Neural cell (in vitro differentiated cells): Measurements from ENCODE around the gene C4BPA. TPM values are rescaled to one million over a fixed set of nuclear protein-coding genes. Genes with fewer than 3 reads are reported as not detected.

ENCODE experiments used
- H2AFZ ChIP-seq: fragments of 200-600, 300-800 bp; sonication (generic), shearing (Covaris generic); 2 replicates; pipeline ENCODE4 v1.6.0; 2014; ENCODE audit warnings: low read depth, mild to moderate bottlenecking, antibody characterized with exemption, low read length, moderate library complexity
- H3F3A ChIP-seq: fragments of 200-600 bp; shearing (Covaris generic); 2 replicates; pipeline ENCODE4 v1.6.1; 2016; ENCODE audit warnings: mild to moderate bottlenecking, moderate library complexity, mixed read lengths, antibody characterized with exemption, low read length; ENCODE audit not compliant: insufficient read depth, poor library complexity, severe bottlenecking
- H3K27ac ChIP-seq: fragments of 200-600, 300-800 bp; sonication (generic), shearing (Covaris generic); 2 replicates; pipeline ENCODE4 v1.5.1; 2014; ENCODE audit warnings: mild to moderate bottlenecking, low read length, moderate library complexity
- H3K27me3 ChIP-seq: fragments of 300-800, 200-600 bp; sonication (generic), shearing (Covaris generic); 2 replicates; pipeline ENCODE4 v1.6.0; 2014; ENCODE audit warnings: mild to moderate bottlenecking, low read depth, low read length, moderate library complexity; ENCODE audit not compliant: insufficient read depth
- H3K36me3 ChIP-seq: fragments of 300-800, 200-600 bp; sonication (generic), shearing (Covaris generic); 2 replicates; pipeline ENCODE4 v1.5.1; 2014; ENCODE audit warnings: mild to moderate bottlenecking, antibody characterized with exemption, low read length, moderate library complexity; ENCODE audit not compliant: insufficient read depth
- H3K4me2 ChIP-seq: fragments of 300-800, 200-600 bp; sonication (generic), shearing (Covaris generic); 2 replicates; pipeline ENCODE4 v1.6.0; 2014; ENCODE audit warnings: mild to moderate bottlenecking, low read length
- H3K4me3 ChIP-seq: fragments of 300-800, 200-600 bp; sonication (generic), shearing (Covaris generic); 2 replicates; pipeline ENCODE4 v1.5.1; 2014; ENCODE audit warnings: mild to moderate bottlenecking, low read length, moderate library complexity
- H3K79me2 ChIP-seq: fragments of 200-600 bp; shearing (Covaris generic); replicated peaks from 2 replicates; pipeline ENCODE4 v1.6.0; 2014; ENCODE audit warnings: mild to moderate bottlenecking, low read length, moderate library complexity; ENCODE audit not compliant: insufficient read depth
- H3K9ac ChIP-seq: fragments of 300-800, 200-600 bp; sonication (generic), shearing (Covaris generic); 2 replicates; pipeline ENCODE4 v1.6.1; 2016; ENCODE audit warnings: mild to moderate bottlenecking, low read length, mixed read lengths
- H3K9me2 ChIP-seq: fragments of 200-600 bp; shearing (Covaris generic); 2 replicates; pipeline ENCODE4 v1.6.1; 2016; ENCODE audit warnings: mild to moderate bottlenecking, low read length, mixed read lengths; ENCODE audit not compliant: insufficient read depth
- H3K9me3 ChIP-seq: fragments of 200-600, 300-800 bp; sonication (generic), shearing (Covaris generic); 2 replicates; pipeline ENCODE4 v1.6.1; 2016; ENCODE audit warnings: mild to moderate bottlenecking, mixed run types, low read length, moderate library complexity, mixed read lengths
- H4K20me1 ChIP-seq: fragments of 200-600 bp; shearing (Covaris generic); 2 replicates; pipeline ENCODE4 v1.6.1; 2016; ENCODE audit warnings: mild to moderate bottlenecking, mixed run types; ENCODE audit not compliant: insufficient read depth
- EP300 ChIP-seq: fragments of 450-650 bp; conservative IDR thresholded peaks from 2 replicates; pipeline ENCODE4 v1.6.1; 2014; ENCODE audit warnings: antibody characterized with exemption, mild to moderate bottlenecking, moderate library complexity; ENCODE audit not compliant: poor library complexity, severe bottlenecking
- EZH2 ChIP-seq: fragments of 200-600, 300-800 bp; shearing (Covaris generic), sonication (generic); IDR thresholded peaks from 2 replicates; pipeline ENCODE4 v1.6.1; 2014; ENCODE audit warnings: antibody characterized with exemption, low read length, borderline replicate concordance, mild to moderate bottlenecking; ENCODE audit not compliant: insufficient read depth, poor library complexity, severe bottlenecking
- MXI1 ChIP-seq: fragments of 450-650 bp; conservative IDR thresholded peaks from 2 replicates; pipeline ENCODE4 v1.6.1; 2014; ENCODE audit warnings: antibody characterized with exemption, mild to moderate bottlenecking; ENCODE audit not compliant: poor library complexity, severe bottlenecking
- POLR2AphosphoS5 ChIP-seq: IDR thresholded peaks from 2 replicates; pipeline ENCODE4 v1.6.1; 2012
- RAD21 ChIP-seq: fragments of 450-650 bp; conservative IDR thresholded peaks from 2 replicates; pipeline ENCODE4 v1.6.1; 2014; ENCODE audit warnings: antibody characterized with exemption, mild to moderate bottlenecking, moderate library complexity
- REST ChIP-seq: IDR thresholded peaks from 2 replicates; pipeline ENCODE4 v1.6.1; 2012; ENCODE audit warnings: borderline replicate concordance
- SMC3 ChIP-seq: fragments of 450-650 bp; conservative IDR thresholded peaks from 2 replicates; pipeline ENCODE4 v1.6.1; 2014; ENCODE audit warnings: antibody characterized with exemption, mild to moderate bottlenecking, moderate library complexity; ENCODE audit not compliant: poor library complexity
- TAF1 ChIP-seq: IDR thresholded peaks from 2 replicates; pipeline ENCODE4 v1.6.1; 2012; ENCODE audit warnings: low read depth
- polyA plus RNA-seq: library from polyadenylated mRNA; depleted of rRNA; stranded (reverse); fragments of >200 nt; gene quantifications from 2 replicates; pipeline ENCODE4 v1.2.3, GENCODE V29; 2014
- TF ChIP-seq, protein P1 (sequence below): fragments of 450-650 bp; IDR thresholded peaks from 2 replicates; pipeline ENCODE4 v1.5.1; 2014; ENCODE audit warnings: antibody characterized with exemption, mild to moderate bottlenecking, moderate library complexity; ENCODE audit not compliant: poor library complexity, severe bottlenecking

The C4BPA gene
- polyA plus RNA-seq, 1 donor from 2014 or later: not detected

DNA sequence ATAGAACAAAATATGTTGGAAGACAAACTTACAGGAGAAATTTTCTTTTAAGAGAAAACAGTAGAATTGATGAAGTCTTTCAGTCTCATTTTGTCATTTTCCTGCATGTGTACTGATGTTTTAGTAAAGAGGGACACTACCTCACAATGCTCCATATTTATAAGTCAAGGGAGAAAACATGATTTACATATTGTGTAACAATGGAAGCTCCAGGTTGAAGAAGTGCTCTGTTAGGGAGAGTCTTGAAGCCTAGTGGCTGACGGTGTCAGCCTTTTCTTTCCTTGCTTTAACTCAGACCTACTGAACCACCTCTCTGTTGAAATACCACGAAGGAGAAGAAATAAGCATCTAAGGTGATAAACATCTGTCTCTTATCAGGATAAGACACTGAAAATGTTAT is 75.0 kb downstream of the C4BPA start:
- Histone ChIP-seq H3K27ac (no peak overlapping the region), H3F3A (no peaks in the 10 kb centered on the region), H3K36me3 (no peaks in the 10 kb centered on the region), H3K9me2 (no peaks in the 10 kb centered on the region), H3K4me3 (no peak overlapping the region), H3K9me3 (no peaks in the 10 kb centered on the region), H2AFZ (no peak overlapping the region), H3K9ac (no peak overlapping the region), H3K27me3 (no peaks in the 10 kb centered on the region), H3K79me2 (no peaks in the 10 kb centered on the region), H3K4me2 (no peak overlapping the region), H4K20me1 (no peaks in the 10 kb centered on the region)
- TF ChIP-seq EP300 (no peak), SMC3 (no peak), TAF1 (no peak), RAD21 (no peak), REST (no peak), EZH2 (no peak), MXI1 (no peak), POLR2AphosphoS5 (no peak)
- TF ChIP-seq, protein P1, sequence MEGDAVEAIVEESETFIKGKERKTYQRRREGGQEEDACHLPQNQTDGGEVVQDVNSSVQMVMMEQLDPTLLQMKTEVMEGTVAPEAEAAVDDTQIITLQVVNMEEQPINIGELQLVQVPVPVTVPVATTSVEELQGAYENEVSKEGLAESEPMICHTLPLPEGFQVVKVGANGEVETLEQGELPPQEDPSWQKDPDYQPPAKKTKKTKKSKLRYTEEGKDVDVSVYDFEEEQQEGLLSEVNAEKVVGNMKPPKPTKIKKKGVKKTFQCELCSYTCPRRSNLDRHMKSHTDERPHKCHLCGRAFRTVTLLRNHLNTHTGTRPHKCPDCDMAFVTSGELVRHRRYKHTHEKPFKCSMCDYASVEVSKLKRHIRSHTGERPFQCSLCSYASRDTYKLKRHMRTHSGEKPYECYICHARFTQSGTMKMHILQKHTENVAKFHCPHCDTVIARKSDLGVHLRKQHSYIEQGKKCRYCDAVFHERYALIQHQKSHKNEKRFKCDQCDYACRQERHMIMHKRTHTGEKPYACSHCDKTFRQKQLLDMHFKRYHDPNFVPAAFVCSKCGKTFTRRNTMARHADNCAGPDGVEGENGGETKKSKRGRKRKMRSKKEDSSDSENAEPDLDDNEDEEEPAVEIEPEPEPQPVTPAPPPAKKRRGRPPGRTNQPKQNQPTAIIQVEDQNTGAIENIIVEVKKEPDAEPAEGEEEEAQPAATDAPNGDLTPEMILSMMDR: no peak

DNA sequence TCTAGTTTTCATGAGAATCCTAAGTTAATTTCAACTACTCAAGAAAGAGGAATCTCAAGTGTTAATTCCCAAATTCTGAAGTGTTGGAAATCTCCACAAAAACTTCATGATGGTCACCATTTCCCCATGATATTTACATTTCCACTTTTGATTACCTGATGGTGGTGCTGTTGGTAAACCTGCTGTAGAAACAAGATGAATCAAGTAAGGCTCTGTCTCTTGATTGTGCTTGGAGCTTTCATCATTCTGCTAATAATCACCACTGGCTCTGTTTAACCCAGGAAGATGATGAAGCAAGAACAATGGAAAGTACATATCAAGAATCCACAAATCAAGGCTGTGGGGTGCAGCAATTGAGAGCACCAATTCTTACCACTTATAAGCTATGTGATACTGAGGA is 77.8 kb downstream of the C4BPA start:
- no peak overlapping the region for H3K4me3 ChIP-seq
- H3K79me2 ChIP-seq: no peaks in the 10 kb centered on the region
- H3K9me2 ChIP-seq: no peaks in the 10 kb centered on the region
- H3K27me3 ChIP-seq: no peaks in the 10 kb centered on the region
- TF ChIP-seq TAF1 (no peak), EP300 (no peak), MXI1 (no peak), REST (no peak), SMC3 (no peak), EZH2 (no peak), POLR2AphosphoS5 (no peak), RAD21 (no peak)
- TF ChIP-seq, protein P1: no peak
- H3F3A ChIP-seq: no peaks in the 10 kb centered on the region
- H4K20me1 ChIP-seq: no peaks in the 10 kb centered on the region
- no peak overlapping the region for H3K9ac ChIP-seq
- H3K9me3 ChIP-seq: no peaks in the 10 kb centered on the region
- no peaks in the 10 kb centered on the region for H3K36me3 ChIP-seq
- no peak overlapping the region for H2AFZ ChIP-seq
- H3K4me2 ChIP-seq: no peak overlapping the region
- no peak overlapping the region for H3K27ac ChIP-seq
